ENCODE measurements around the gene GJC2.
"Not testable (repeated sequence)": the region's sequence is repeated elsewhere in the genome, so short reads cannot be mapped to it uniquely, and the experiment has no call there.

Gene GJC2

GRCh38 chr1:228159008-228159665 lies 9.4 kb downstream of the GJC2 start:
- DNase-seq = no peak

- no peak for DNase-seq
Measured at GRCh38 chr1:228160201-228160761, 10.6 kb downstream of the GJC2 start.

- no peak for DNase-seq
Measured at GRCh38 chr1:228161362-228161761, 11.6 kb downstream of the GJC2 start.

- no peak for DNase-seq
Measured at GRCh38 chr1:228161866-228162265, 12.1 kb downstream of the GJC2 start.

- DNase-seq = no peak
Measured at GRCh38 chr1:228162286-228163006, 12.7 kb downstream of the GJC2 start.

- DNase-seq = no peak
Measured at GRCh38 chr1:228163007-228163753, 13.4 kb downstream of the GJC2 start.

GRCh38 chr1:228163776-228164519 lies 14.2 kb downstream of the GJC2 start:
- no peak for DNase-seq

- DNase-seq = no peak
Measured at GRCh38 chr1:228164561-228165371, 15.0 kb downstream of the GJC2 start.

- DNase-seq = peak; percentile 90
Measured at GRCh38 chr1:228165372-228166169, 15.8 kb downstream of the GJC2 start, which contains the start of gene IBA57. Gene IBA57, plus strand, starts transcription at chr1:228165804. Its CDS starts 13 bp downstream, at chr1:228165817.

- no peak for DNase-seq
Measured at GRCh38 chr1:228166170-228166936, 16.6 kb downstream of the GJC2 start.

GRCh38 chr1:228168563-228169270 lies 19.0 kb downstream of the GJC2 start:
- DNase-seq = no peak

- no peak for DNase-seq
Measured at GRCh38 chr1:228169345-228169744, 19.6 kb downstream of the GJC2 start.

GRCh38 chr1:228170666-228171065 lies 20.9 kb downstream of the GJC2 start:
- no peak for DNase-seq

GRCh38 chr1:228171221-228171891 lies 21.6 kb downstream of the GJC2 start:
- DNase-seq = no peak

- DNase-seq = no peak
Measured at GRCh38 chr1:228172591-228173527, 23.1 kb downstream of the GJC2 start.

GRCh38 chr1:228173528-228174481 lies 24.1 kb downstream of the GJC2 start:
- not testable (repeated sequence) for DNase-seq

All from kidney glomerular epithelial cell (primary cell).